GM21360 (cell line): Measurements from ENCODE around the gene CYTH2.

Source experiments
- ATAC-seq: cut with Tn5 transposase; IDR thresholded peaks from one replicate; pipeline ENCODE4 v1.9.1; 2021; ENCODE audit warnings: mild to moderate bottlenecking, moderate library complexity; ENCODE audit not compliant: unreplicated experiment

CYTH2 gene

GRCh38 chr19:48469289-48469881 is at the start of gene CYTH2:
Gene CYTH2 (plus strand): TSS chr19:48469369. CDS start chr19:48469508, 139 bp downstream.
- ATAC-seq: peak; percentile 33

GRCh38 chr19:48421548-48421947 is 47.6 kb upstream of the CYTH2 start:
- no peak for ATAC-seq

- ATAC-seq: no peak
These were observed 44.4 kb upstream of the CYTH2 start for GRCh38 chr19:48424694-48425219.

GRCh38 chr19:48428670-48429069 is 40.5 kb upstream of the CYTH2 start:
- ATAC-seq: no peak

- ATAC-seq: no peak
These were observed 35.8 kb upstream of the CYTH2 start for GRCh38 chr19:48433337-48433736.

GRCh38 chr19:48436586-48436985 is 32.6 kb upstream of the CYTH2 start:
- no peak for ATAC-seq

GRCh38 chr19:48441360-48442050 is 27.7 kb upstream of the CYTH2 start:
- ATAC-seq: no peak

- ATAC-seq: no peak
These were observed 26.8 kb upstream of the CYTH2 start for GRCh38 chr19:48442116-48443035.

- ATAC-seq: no peak
These were observed 25.9 kb upstream of the CYTH2 start for GRCh38 chr19:48443256-48443655.

GRCh38 chr19:48443731-48444128 is 25.4 kb upstream of the CYTH2 start:
- no peak for ATAC-seq

- no peak for ATAC-seq
These were observed 24.8 kb upstream of the CYTH2 start for GRCh38 chr19:48444129-48444935.

- no peak for ATAC-seq
These were observed 24.3 kb upstream of the CYTH2 start for GRCh38 chr19:48444936-48445200.

- ATAC-seq: peak; percentile 22
These were observed 23.9 kb upstream of the CYTH2 start for GRCh38 chr19:48445256-48445605.

GRCh38 chr19:48445606-48446481 is 23.3 kb upstream of the CYTH2 start, which contains the start of gene GRWD1:
Gene GRWD1 (plus strand): TSS chr19:48445983. CDS start chr19:48446006, 23 bp downstream.
- peak; percentile 77 for ATAC-seq

- ATAC-seq: no peak
These were observed 22.6 kb upstream of the CYTH2 start for GRCh38 chr19:48446579-48446978.

GRCh38 chr19:48448563-48448962 is 20.6 kb upstream of the CYTH2 start:
- ATAC-seq: no peak

- no peak for ATAC-seq
These were observed 18.7 kb upstream of the CYTH2 start for GRCh38 chr19:48450441-48450840.

- ATAC-seq: no peak
These were observed 18.3 kb upstream of the CYTH2 start for GRCh38 chr19:48450863-48451262.

- no peak for ATAC-seq
These were observed 17.5 kb upstream of the CYTH2 start for GRCh38 chr19:48451624-48452023.
